ENCODE results near the gene RCBTB1.

DNA sequence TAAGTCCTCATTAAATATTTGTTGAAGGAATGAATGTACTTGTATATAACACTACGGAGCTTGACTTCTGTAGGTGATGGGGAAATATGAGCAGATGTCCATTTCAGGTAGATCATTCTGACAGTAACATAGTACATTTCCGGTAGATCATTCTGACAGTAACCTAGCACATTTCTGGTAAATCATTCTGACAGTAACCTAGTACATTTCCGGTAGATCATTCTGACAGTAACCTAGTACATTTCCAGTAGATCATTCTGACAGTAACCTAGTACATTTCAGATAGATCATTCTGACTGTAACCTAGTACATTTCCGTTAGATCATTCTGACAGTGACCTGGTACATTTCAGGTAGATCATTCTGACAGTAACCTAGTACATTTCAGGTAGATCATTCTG, 87.2 kb downstream of the RCBTB1 start:
- TF ChIP-seq, protein P1, sequence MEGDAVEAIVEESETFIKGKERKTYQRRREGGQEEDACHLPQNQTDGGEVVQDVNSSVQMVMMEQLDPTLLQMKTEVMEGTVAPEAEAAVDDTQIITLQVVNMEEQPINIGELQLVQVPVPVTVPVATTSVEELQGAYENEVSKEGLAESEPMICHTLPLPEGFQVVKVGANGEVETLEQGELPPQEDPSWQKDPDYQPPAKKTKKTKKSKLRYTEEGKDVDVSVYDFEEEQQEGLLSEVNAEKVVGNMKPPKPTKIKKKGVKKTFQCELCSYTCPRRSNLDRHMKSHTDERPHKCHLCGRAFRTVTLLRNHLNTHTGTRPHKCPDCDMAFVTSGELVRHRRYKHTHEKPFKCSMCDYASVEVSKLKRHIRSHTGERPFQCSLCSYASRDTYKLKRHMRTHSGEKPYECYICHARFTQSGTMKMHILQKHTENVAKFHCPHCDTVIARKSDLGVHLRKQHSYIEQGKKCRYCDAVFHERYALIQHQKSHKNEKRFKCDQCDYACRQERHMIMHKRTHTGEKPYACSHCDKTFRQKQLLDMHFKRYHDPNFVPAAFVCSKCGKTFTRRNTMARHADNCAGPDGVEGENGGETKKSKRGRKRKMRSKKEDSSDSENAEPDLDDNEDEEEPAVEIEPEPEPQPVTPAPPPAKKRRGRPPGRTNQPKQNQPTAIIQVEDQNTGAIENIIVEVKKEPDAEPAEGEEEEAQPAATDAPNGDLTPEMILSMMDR (IDR thresholded peaks at IDR 0.05 in 8 of 11, conservative IDR thresholded peaks at IDR 0.05 in 3 of 11) = no peak
- TF ChIP-seq POLR2A (IDR thresholded peaks at IDR 0.05) = no peak
